Esophagus muscularis mucosa (tissue), 4 donors: Measurements from ENCODE around the gene EML6. TPM values are rescaled to one million over a fixed set of nuclear protein-coding genes. Genes with fewer than 3 reads are reported as not detected.

ENCODE experiments used
- DNase-seq: peaks from one replicate; pipeline ENCODE4 v3.0.0-alpha.2; 2017; ENCODE audit errors: extremely low spot score
- H3K27ac ChIP-seq, 4 donors: fragments of 200-600 bp; sonication (generic); replicated peaks in 1 of 4; 1 replicate in 3 of 4; 2 replicates in 1 of 4; pipeline ENCODE4 v1.5.1; 2016 to 2019; ENCODE audit warnings: mild to moderate bottlenecking in 1 of 4
- H3K27me3 ChIP-seq, 4 donors: fragments of 200-600 bp; sonication (generic); one replicate each; pipeline versions ENCODE4 v1.5.1 to v1.6.0; 2016 to 2019
- H3K36me3 ChIP-seq, 4 donors: fragments of 200-600 bp; sonication (generic); one replicate each; pipeline ENCODE4 v1.5.1; 2016 to 2019
- H3K4me1 ChIP-seq, 4 donors: fragments of 200-600 bp; sonication (generic); one replicate each; pipeline ENCODE4 v1.5.1; 2016 to 2019
- H3K4me3 ChIP-seq, 4 donors: fragments of 200-600 bp; sonication (generic); 1 replicate in 2 of 4; 2 replicates in 2 of 4; pipeline ENCODE4 v1.5.1; 2016 to 2019; ENCODE audit warnings: mild to moderate bottlenecking in 4 of 4, moderate library complexity in 1 of 4
- H3K9me3 ChIP-seq, 4 donors: fragments of 200-600 bp; sonication (generic); 1 replicate in 3 of 4; 2 replicates in 1 of 4; pipeline ENCODE4 v1.5.1; 2016 to 2019
- CTCF ChIP-seq, 3 experiments: fragments of 200-600 bp in 2 of 3; fragments of 450-650 bp in 1 of 3; sonication (generic) in 2 of 3; IDR thresholded peaks; one replicate each; pipeline ENCODE4 v1.5.1; 2017 to 2019; ENCODE audit warnings: antibody characterized with exemption in 3 of 3, mild to moderate bottlenecking in 2 of 3, moderate library complexity in 1 of 3
- EP300 ChIP-seq: sonication (generic); formaldehyde crosslinking; IDR thresholded peaks from one replicate; pipeline ENCODE4 v1.6.1; 2017; ENCODE audit warnings: antibody characterized with exemption
- POLR2A ChIP-seq: fragments of 450-650 bp; IDR thresholded peaks from one replicate; pipeline ENCODE4 v1.6.1; 2017; ENCODE audit warnings: antibody characterized with exemption, moderate library complexity, mild to moderate bottlenecking, low read depth
- POLR2AphosphoS5 ChIP-seq, 2 donors: sonication (generic); formaldehyde crosslinking; IDR thresholded peaks; one replicate each; pipeline ENCODE4 v1.6.1; 2017; ENCODE audit warnings: antibody characterized with exemption in 2 of 2
- whole genome bisulfite sequencing: methylation state at CpG from one replicate; pipeline ENCODE4 v1.1.5; 2018; 5-methylcytosine and 5-hydroxymethylcytosine counted together
- intact Hi-C: fragments of 100-400 bp; cut with DNase I; formaldehyde crosslinking; loops from one replicate; pipeline ENCODE4 v1.15.1; 2023
- total RNA-seq, 4 donors: library from RNA; depleted of rRNA; stranded (reverse); fragments of >200 nt; gene quantifications; one replicate each; pipeline versions ENCODE4 v1.1.0 to v1.2.1, GENCODE V29; 2016

EML6 gene
- total RNA-seq, 4 donors from 2014 or later: 0.75 to 4.6 (median 0.89) TPM

GRCh38 chr2:54999182-54999581 lies 275.7 kb downstream of the EML6 start:
- WGBS: 11% methylated on average over 3 of the region's 3 CpGs
- TF ChIP-seq POLR2A (no peak), CTCF (IDR thresholded peaks at IDR 0.05) (no peak), POLR2AphosphoS5 (IDR thresholded peaks at IDR 0.05) (no peak), EP300 (no peak)
- Histone ChIP-seq H3K4me1 (peaks cover 17 to 83% (median 80%) of the 10 kb centered on the region in 4 donors), H3K36me3 (no peaks in the 10 kb centered on the region), H3K4me3 (peak overlapping the region; percentile 1 to 18 (median 12)), H3K9me3 (no peaks in the 10 kb centered on the region), H3K27me3 (no peaks in the 10 kb centered on the region), H3K27ac (peak overlapping the region in 3 of 4 donors; percentile 1 to 36 (median 16))
- intact Hi-C loops: no loop called here
- no peak for DNase-seq

DNA sequence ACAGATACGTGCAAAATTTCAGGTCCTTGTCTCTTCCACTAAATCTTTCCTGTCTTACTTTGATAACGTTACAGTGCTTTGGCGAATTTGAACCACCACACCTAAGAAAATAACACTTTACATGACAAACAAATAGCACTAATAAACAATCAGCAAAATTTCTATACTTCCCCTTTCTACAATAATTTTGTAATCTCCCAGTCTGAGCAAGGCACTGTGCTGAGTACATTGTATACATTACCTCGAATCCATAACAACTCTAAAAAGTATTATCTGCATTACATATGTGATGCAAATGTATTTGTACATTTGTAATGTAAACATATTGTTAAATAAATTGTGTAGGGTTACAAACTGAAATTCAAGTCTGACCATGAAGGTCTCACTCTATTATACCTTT lies 276.9 kb downstream of the EML6 start:
- Histone ChIP-seq H3K36me3 (no peaks in the 10 kb centered on the region), H3K27ac (no peak overlapping the region), H3K4me1 (peaks cover 17 to 83% (median 80%) of the 10 kb centered on the region in 4 donors), H3K4me3 (no peak overlapping the region), H3K27me3 (no peaks in the 10 kb centered on the region), H3K9me3 (no peaks in the 10 kb centered on the region)
- WGBS: 44% methylated on average over 4 of the region's 4 CpGs
- DNase-seq: no peak
- TF ChIP-seq CTCF (IDR thresholded peaks at IDR 0.05): no peak
- no peak for TF ChIP-seq EP300
- TF ChIP-seq POLR2A: no peak
- TF ChIP-seq POLR2AphosphoS5 (IDR thresholded peaks at IDR 0.05): no peak
- intact Hi-C loops: no loop called here

GRCh38 chr2:55001716-55002115 lies 278.3 kb downstream of the EML6 start:
- H3K36me3 ChIP-seq: no peaks in the 10 kb centered on the region
- no peak for DNase-seq
- no peaks in the 10 kb centered on the region for H3K27me3 ChIP-seq
- no peaks in the 10 kb centered on the region for H3K9me3 ChIP-seq
- H3K4me3 ChIP-seq: no peak overlapping the region
- intact Hi-C loops: no loop called here
- H3K4me1 ChIP-seq: peaks cover 23 to 91% (median 82%) of the 10 kb centered on the region in 4 donors
- no peak overlapping the region for H3K27ac ChIP-seq
- TF ChIP-seq POLR2A: no peak
- no peak for TF ChIP-seq EP300
- TF ChIP-seq CTCF (IDR thresholded peaks at IDR 0.05): no peak
- TF ChIP-seq POLR2AphosphoS5 (IDR thresholded peaks at IDR 0.05): no peak
- 80% methylated on average over 2 of the region's 2 CpGs for WGBS

- Histone ChIP-seq H3K4me3 (no peak overlapping the region), H3K9me3 (no peaks in the 10 kb centered on the region), H3K27me3 (no peaks in the 10 kb centered on the region), H3K27ac (no peak overlapping the region), H3K4me1 (peaks cover 27 to 94% (median 84%) of the 10 kb centered on the region in 4 donors), H3K36me3 (no peaks in the 10 kb centered on the region)
- TF ChIP-seq EP300: no peak
- no peak for TF ChIP-seq POLR2A
- no peak for TF ChIP-seq CTCF (IDR thresholded peaks at IDR 0.05)
- no peak for TF ChIP-seq POLR2AphosphoS5 (IDR thresholded peaks at IDR 0.05)
- intact Hi-C loops: no loop called here
- DNase-seq: no peak
- WGBS: 89% methylated on average over 10 of the region's 10 CpGs
These were observed 280.5 kb downstream of the EML6 start for GRCh38 chr2:55003706-55004639.
